HepG2 (cell line): ENCODE measurements around the gene TRNT1. TPM values are rescaled to one million over a fixed set of nuclear protein-coding genes. Genes with fewer than 3 reads are reported as not detected.

ENCODE experiments used
- ATM ChIP-seq: fragments of 450-650 bp; IDR thresholded peaks from 2 replicates; pipeline ENCODE4 v1.7.1; 2017; ENCODE audit warnings: mild to moderate bottlenecking, borderline replicate concordance
- CHCHD3 ChIP-seq: sonication (generic); formaldehyde crosslinking; IDR thresholded peaks from 2 replicates; pipeline ENCODE4 v1.8.0; 2022; ENCODE audit warnings: mild to moderate bottlenecking, missing genetic modification reagents, moderate library complexity
- ERF ChIP-seq: IDR thresholded peaks from 2 replicates; pipeline ENCODE4 v1.6.1; 2018; ENCODE audit warnings: missing biosample characterization, missing genetic modification reagents
- HCFC1 ChIP-seq: fragments of 150-350 bp; IDR thresholded peaks from 2 replicates; pipeline ENCODE4 v1.6.1; 2014; ENCODE audit warnings: low read depth, low read length
- HOXA9 ChIP-seq: sonication (generic); formaldehyde crosslinking; IDR thresholded peaks from 2 replicates; pipeline ENCODE4 v1.8.1; 2022; ENCODE audit warnings: missing genetic modification reagents, mild to moderate bottlenecking, moderate library complexity, borderline replicate concordance
- JUN ChIP-seq: sonication (generic); formaldehyde crosslinking; IDR thresholded peaks from 2 replicates; pipeline ENCODE4 v1.4.0; 2020; ENCODE audit warnings: mild to moderate bottlenecking, missing genetic modification reagents
- MAF1 ChIP-seq: sonication (generic); formaldehyde crosslinking; IDR thresholded peaks from 2 replicates; pipeline ENCODE4 v1.5.0; 2020; ENCODE audit warnings: missing genetic modification reagents, borderline replicate concordance
- MAFF ChIP-seq: IDR thresholded peaks from 2 replicates; pipeline ENCODE4 v1.6.1; 2011; ENCODE audit warnings: low read depth, low read length, improper control_type of control experiment
- MXD4 ChIP-seq: IDR thresholded peaks from 2 replicates; pipeline ENCODE4 v1.6.1; 2016; ENCODE audit warnings: mild to moderate bottlenecking, missing biosample characterization, missing genetic modification reagents
- NFKB2 ChIP-seq: sonication (generic); formaldehyde crosslinking; IDR thresholded peaks from 2 replicates; pipeline ENCODE4 v1.4.0; 2020; ENCODE audit warnings: missing genetic modification reagents, borderline replicate concordance
- NRL ChIP-seq: sonication (generic); formaldehyde crosslinking; IDR thresholded peaks from 2 replicates; pipeline ENCODE4 v1.5.0; 2020; ENCODE audit warnings: missing genetic modification reagents, mild to moderate bottlenecking, moderate library complexity, borderline replicate concordance
- PHF20 ChIP-seq: sonication (generic); formaldehyde crosslinking; IDR thresholded peaks from 2 replicates; pipeline ENCODE4 v1.5.0; 2020; ENCODE audit warnings: mild to moderate bottlenecking, missing genetic modification reagents
- RARG ChIP-seq: sonication (generic); formaldehyde crosslinking; IDR thresholded peaks from 2 replicates; pipeline ENCODE4 v1.4.0; 2020; ENCODE audit warnings: low read depth, mild to moderate bottlenecking, missing genetic modification reagents
- SAFB2 ChIP-seq: sonication (generic); formaldehyde crosslinking; IDR thresholded peaks from 2 replicates; pipeline ENCODE4 v1.5.1; 2020; ENCODE audit warnings: missing genetic modification reagents, low read depth, mild to moderate bottlenecking, borderline replicate concordance
- SNAPC2 ChIP-seq: sonication (generic); formaldehyde crosslinking; IDR thresholded peaks from 2 replicates; pipeline ENCODE4 v1.8.1; 2022; ENCODE audit warnings: mild to moderate bottlenecking, missing genetic modification reagents
- SSRP1 ChIP-seq: IDR thresholded peaks from 2 replicates; pipeline ENCODE4 v1.6.1; 2016; ENCODE audit warnings: control low read depth
- TARDBP ChIP-seq: sonication (generic); formaldehyde crosslinking; IDR thresholded peaks from 2 replicates; pipeline ENCODE4 v1.8.0; 2022; ENCODE audit warnings: mild to moderate bottlenecking, missing genetic modification reagents
- ZNF263 ChIP-seq: sonication (generic); formaldehyde crosslinking; IDR thresholded peaks from 2 replicates; pipeline ENCODE4 v1.4.0; 2020; ENCODE audit warnings: missing genetic modification reagents
- ZNF703 ChIP-seq: sonication (generic); formaldehyde crosslinking; IDR thresholded peaks from 2 replicates; pipeline ENCODE4 v1.5.1; 2020; ENCODE audit warnings: missing genetic modification reagents, mild to moderate bottlenecking, moderate library complexity, borderline replicate concordance
- ZNF709 ChIP-seq: sonication (generic); formaldehyde crosslinking; IDR thresholded peaks from 2 replicates; pipeline ENCODE4 v1.5.0; 2020; ENCODE audit warnings: mild to moderate bottlenecking, missing genetic modification reagents
- polyA plus RNA-seq, 8 experiments: library from polyadenylated mRNA; depleted of rRNA in 3 of 8; stranded (reverse) in 7 of 8; unstranded in 1 of 8; fragments of >200 nt; fragmentation: Illumina TruSeq in 4 of 8; extraction: Trizol in 4 of 8; gene quantifications; 2 replicates each; pipeline versions ENCODE4 v1.2.1 to v1.2.3, GENCODE V29; 2011 to 2016; ENCODE audit warnings: low read depth in 4 of 8, missing spikeins in 1 of 8, mixed read lengths in 1 of 8; ENCODE audit not compliant: insufficient read depth in 1 of 8
- total RNA-seq, 5 experiments: library from RNA; depleted of rRNA; stranded (reverse); fragments of >200 nt; fragmentation: Illumina TruSeq; extraction: Trizol; gene quantifications; 2 replicates each; pipeline ENCODE4 v1.2.3, GENCODE V29; 2016; ENCODE audit warnings: low read depth in 1 of 5
- TF ChIP-seq, protein P1 (sequence below): sonication (generic); formaldehyde crosslinking; IDR thresholded peaks from 2 replicates; pipeline ENCODE4 v1.4.0; 2020; ENCODE audit warnings: missing genetic modification reagents, borderline replicate concordance
- TF ChIP-seq, protein P2 (sequence below): sonication (generic); formaldehyde crosslinking; IDR thresholded peaks from 2 replicates; pipeline ENCODE4 v1.5.0; 2020; ENCODE audit warnings: mild to moderate bottlenecking, missing genetic modification reagents
- TF ChIP-seq, protein P3 (sequence below): sonication (generic); formaldehyde crosslinking; IDR thresholded peaks from 2 replicates; pipeline ENCODE4 v1.8.0; 2022; ENCODE audit warnings: missing genetic modification reagents, mild to moderate bottlenecking, borderline replicate concordance

TRNT1 gene
- total and polyA plus RNA-seq, 2 of the 13 experiments (the other 11 are each of a cell fraction or from before 2014, with no cell fraction given): 9.4 to 27.7 TPM

GRCh38 chr3:3126477-3127431 is at the start of gene TRNT1 (continued):
- TF ChIP-seq ZNF703: 0 out of 2 replicates have a peak, but pooled peaks have one; percentile 44
- TF ChIP-seq CHCHD3 (CRISPR knock-in tag): no peak
- 0 out of 2 replicates have a peak, but pooled peaks have one; percentile 22 for TF ChIP-seq SNAPC2 (CRISPR knock-in tag)
- peak; percentile 82; the same call in 1 of the 2 replicates for TF ChIP-seq NRL (CRISPR knock-in tag)
- peak; percentile 68; the same call in 1 of the 2 replicates for TF ChIP-seq MAF1 (CRISPR knock-in tag)
- TF ChIP-seq HCFC1: no peak; the same call in 1 of the 2 replicates
- TF ChIP-seq, protein P1, sequence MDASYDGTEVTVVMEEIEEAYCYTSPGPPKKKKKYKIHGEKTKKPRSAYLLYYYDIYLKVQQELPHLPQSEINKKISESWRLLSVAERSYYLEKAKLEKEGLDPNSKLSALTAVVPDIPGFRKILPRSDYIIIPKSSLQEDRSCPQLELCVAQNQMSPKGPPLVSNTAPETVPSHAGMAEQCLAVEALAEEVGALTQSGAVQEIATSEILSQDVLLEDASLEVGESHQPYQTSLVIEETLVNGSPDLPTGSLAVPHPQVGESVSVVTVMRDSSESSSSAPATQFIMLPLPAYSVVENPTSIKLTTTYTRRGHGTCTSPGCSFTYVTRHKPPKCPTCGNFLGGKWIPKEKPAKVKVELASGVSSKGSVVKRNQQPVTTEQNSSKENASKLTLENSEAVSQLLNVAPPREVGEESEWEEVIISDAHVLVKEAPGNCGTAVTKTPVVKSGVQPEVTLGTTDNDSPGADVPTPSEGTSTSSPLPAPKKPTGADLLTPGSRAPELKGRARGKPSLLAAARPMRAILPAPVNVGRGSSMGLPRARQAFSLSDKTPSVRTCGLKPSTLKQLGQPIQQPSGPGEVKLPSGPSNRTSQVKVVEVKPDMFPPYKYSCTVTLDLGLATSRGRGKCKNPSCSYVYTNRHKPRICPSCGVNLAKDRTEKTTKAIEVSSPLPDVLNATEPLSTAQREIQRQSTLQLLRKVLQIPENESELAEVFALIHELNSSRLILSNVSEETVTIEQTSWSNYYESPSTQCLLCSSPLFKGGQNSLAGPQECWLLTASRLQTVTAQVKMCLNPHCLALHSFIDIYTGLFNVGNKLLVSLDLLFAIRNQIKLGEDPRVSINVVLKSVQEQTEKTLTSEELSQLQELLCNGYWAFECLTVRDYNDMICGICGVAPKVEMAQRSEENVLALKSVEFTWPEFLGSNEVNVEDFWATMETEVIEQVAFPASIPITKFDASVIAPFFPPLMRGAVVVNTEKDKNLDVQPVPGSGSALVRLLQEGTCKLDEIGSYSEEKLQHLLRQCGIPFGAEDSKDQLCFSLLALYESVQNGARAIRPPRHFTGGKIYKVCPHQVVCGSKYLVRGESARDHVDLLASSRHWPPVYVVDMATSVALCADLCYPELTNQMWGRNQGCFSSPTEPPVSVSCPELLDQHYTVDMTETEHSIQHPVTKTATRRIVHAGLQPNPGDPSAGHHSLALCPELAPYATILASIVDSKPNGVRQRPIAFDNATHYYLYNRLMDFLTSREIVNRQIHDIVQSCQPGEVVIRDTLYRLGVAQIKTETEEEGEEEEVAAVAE (CRISPR knock-in tag): no peak; the same call in 1 of the 2 replicates
- TF ChIP-seq PHF20 (CRISPR knock-in tag): peak; percentile 92
- TF ChIP-seq ERF: peak; percentile 57; the same call in 1 of the 2 replicates
- peak; percentile 81 for TF ChIP-seq NFKB2 (CRISPR knock-in tag)
- TF ChIP-seq RARG: no peak
- peak; percentile 95 for TF ChIP-seq ZNF709
- peak; percentile 58; the same call in 1 of the 2 replicates for TF ChIP-seq ZNF263 (CRISPR knock-in tag)
- peak; percentile 53; the same call in 1 of the 2 replicates for TF ChIP-seq TARDBP (CRISPR knock-in tag)
- TF ChIP-seq HOXA9: peak; percentile 82; the same call in 1 of the 2 replicates
- TF ChIP-seq, protein P2, sequence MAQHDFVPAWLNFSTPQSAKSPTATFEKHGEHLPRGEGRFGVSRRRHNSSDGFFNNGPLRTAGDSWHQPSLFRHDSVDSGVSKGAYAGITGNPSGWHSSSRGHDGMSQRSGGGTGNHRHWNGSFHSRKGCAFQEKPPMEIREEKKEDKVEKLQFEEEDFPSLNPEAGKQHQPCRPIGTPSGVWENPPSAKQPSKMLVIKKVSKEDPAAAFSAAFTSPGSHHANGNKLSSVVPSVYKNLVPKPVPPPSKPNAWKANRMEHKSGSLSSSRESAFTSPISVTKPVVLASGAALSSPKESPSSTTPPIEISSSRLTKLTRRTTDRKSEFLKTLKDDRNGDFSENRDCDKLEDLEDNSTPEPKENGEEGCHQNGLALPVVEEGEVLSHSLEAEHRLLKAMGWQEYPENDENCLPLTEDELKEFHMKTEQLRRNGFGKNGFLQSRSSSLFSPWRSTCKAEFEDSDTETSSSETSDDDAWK (CRISPR knock-in tag): no peak
- TF ChIP-seq SSRP1 (CRISPR knock-in tag): no peak
- TF ChIP-seq MXD4 (CRISPR knock-in tag): peak; percentile 79
- TF ChIP-seq, protein P3, sequence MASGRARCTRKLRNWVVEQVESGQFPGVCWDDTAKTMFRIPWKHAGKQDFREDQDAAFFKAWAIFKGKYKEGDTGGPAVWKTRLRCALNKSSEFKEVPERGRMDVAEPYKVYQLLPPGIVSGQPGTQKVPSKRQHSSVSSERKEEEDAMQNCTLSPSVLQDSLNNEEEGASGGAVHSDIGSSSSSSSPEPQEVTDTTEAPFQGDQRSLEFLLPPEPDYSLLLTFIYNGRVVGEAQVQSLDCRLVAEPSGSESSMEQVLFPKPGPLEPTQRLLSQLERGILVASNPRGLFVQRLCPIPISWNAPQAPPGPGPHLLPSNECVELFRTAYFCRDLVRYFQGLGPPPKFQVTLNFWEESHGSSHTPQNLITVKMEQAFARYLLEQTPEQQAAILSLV: peak; percentile 87
- TF ChIP-seq JUN (CRISPR knock-in tag): peak; percentile 53; the same call in 1 of the 2 replicates
- TF ChIP-seq SAFB2: peak; percentile 71
- TF ChIP-seq MAFF: no peak
- no peak for TF ChIP-seq ATM
